Skin of body (tissue), 3 donors: ENCODE measurements around the gene RABIF. TPM values are rescaled to one million over a fixed set of nuclear protein-coding genes. Genes with fewer than 3 reads are reported as not detected.
"Not testable (repeated sequence)": the region's sequence is repeated elsewhere in the genome, so short reads cannot be mapped to it uniquely, and the experiment has no call there.

Source experiments
- DNase-seq: peaks from one replicate; lab custom pipeline; 2025; lab: John Stamatoyannopoulos, UW
- small RNA-seq: library from RNA; depleted of rRNA; stranded (forward); fragments of <200 nt; gene quantifications from one replicate; pipeline ENCODE3, GENCODE V24; 2014; ENCODE audit warnings: low replicate concordance
- total RNA-seq: library from RNA; depleted of rRNA; stranded (reverse); fragments of >200 nt; gene quantifications from one replicate; pipeline ENCODE4 v1.2.3, GENCODE V29; 2014

The RABIF gene
- total RNA-seq, 1 donor from 2014 or later = 4.8 TPM

DNA sequence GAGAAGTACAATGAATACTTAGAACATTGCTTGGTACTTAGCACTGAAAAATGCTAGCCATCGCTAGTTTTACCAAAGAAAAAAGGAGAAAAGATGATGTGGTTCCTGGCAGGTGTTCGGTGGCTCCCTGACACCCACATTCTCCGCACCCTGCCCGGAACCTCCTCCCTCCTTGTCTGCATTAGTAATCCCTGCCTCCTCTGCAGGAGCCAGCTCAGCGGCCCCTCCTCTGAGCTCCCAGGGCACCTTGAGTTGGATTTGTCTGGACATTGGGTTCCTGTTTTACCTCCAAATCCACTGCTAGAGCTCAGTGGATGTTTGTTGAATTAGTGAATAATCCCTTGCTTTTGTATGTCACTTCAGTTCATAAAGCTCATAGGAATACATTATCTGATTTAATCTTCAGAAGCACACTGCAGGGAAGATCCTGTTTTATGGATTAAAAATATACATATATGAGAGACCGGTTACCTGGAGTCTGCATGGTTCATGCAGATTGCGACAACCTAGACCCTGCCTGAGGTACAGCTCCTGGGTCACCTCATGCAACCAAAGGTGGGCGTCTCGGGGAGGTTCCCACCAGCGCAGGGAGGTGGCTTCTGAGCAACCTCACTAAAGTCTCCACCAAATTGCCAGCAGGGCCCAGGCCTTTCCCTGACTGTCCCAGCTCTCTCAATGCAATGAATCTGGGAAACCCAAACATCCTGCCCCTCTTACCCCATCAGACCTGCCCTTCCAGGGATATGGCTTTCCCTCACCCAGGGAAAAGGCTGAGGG, 54.0 kb downstream of the RABIF start:
- no peak for DNase-seq

DNA sequence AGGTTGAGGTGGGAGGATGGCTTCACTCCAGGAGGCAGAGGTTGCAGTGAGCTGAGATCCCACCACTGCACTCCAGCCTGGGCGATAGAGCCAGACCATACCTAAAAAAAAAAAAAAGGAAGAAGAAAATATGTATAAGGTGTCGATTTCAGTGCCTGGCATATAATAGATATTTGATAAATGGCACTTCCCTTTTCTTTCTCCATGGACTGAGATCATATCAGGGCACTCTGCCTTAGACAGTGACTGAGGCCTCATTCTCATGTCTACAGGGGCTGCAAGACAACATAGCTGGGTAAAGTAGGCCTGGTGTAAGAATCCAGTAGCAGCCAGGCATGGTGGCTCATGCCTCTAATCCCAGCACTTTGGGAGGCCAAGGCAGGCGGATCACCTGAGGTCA, 57.0 kb downstream of the RABIF start:
- DNase-seq = no peak

DNA sequence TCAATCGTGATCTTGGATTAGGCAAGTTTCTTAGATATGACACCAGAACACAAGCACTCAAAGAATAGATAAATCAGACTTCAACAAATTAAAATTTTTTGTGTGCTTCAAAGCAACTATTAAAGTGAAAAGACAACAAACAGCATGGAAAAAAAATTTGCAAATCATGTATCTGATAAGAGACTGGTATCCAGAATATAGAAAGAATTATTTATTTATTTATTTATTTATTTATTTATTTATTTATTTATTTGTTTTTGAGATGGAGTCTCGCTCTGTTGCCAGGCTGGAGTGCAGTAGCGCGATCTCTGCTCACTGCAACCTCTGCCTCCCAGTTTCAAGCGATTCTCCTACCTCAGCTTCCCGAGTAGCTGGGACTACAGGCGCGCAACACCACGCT, 59.7 kb downstream of the RABIF start:
- DNase-seq = not testable (repeated sequence)

Small RNA genes within 50 kb of the gene (small RNA-seq; reads per million reads assigned to genes)
- gene RF00019 = not detected

Other genes starting within 250 kb of the RABIF start
- gene SYT2, start 178.7 kb downstream of the RABIF start, total RNA-seq = 0.10 TPM
- 170 TPM for gene KDM5B, start 80.7 kb downstream of the RABIF start, total RNA-seq
- gene PCAT6, start 78.2 kb downstream of the RABIF start, total RNA-seq = not detected
- 21.3 TPM for gene KLHL12, start 38.1 kb upstream of the RABIF start, total RNA-seq
- 95.8 TPM for gene ADIPOR1, start 69.2 kb upstream of the RABIF start, total RNA-seq
- gene CYB5R1, start 78.1 kb upstream of the RABIF start, total RNA-seq = 48.3 TPM
- 44.7 TPM for gene TMEM183A, start 118.2 kb upstream of the RABIF start, total RNA-seq
- gene PPFIA4, start 137.3 kb upstream of the RABIF start, total RNA-seq = 4.2 TPM
- 11.0 TPM for gene MYOG, start 196.9 kb upstream of the RABIF start, total RNA-seq
- 1.1 TPM for gene ADORA1, start 238.6 kb upstream of the RABIF start, total RNA-seq